ENCODE results near the gene CCDC117.
"Not testable (repeated sequence)": the region's sequence is repeated elsewhere in the genome, so short reads cannot be mapped to it uniquely, and the experiment has no call there.

The CCDC117 gene

DNA sequence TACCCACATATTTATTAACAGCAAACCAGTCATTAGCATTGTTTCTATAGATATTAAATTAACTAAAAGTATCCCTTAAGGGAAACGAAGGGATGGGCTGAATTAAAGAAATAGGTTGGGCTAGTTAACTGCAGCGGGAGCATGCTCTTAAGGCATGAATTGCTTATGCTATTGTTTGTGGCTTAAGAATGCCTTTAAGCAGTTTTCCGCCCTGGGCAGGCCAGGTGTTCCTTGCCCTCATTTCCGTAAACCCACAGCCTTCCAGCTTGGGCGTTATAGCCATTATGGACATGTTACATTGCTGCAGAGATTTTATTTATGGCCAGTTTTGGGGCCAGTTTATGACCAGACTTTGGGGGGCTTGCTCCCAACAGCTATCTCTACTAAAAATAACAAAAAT is 32.9 kb downstream of the CCDC117 start:
- DNase-seq = not testable (repeated sequence)

DNA sequence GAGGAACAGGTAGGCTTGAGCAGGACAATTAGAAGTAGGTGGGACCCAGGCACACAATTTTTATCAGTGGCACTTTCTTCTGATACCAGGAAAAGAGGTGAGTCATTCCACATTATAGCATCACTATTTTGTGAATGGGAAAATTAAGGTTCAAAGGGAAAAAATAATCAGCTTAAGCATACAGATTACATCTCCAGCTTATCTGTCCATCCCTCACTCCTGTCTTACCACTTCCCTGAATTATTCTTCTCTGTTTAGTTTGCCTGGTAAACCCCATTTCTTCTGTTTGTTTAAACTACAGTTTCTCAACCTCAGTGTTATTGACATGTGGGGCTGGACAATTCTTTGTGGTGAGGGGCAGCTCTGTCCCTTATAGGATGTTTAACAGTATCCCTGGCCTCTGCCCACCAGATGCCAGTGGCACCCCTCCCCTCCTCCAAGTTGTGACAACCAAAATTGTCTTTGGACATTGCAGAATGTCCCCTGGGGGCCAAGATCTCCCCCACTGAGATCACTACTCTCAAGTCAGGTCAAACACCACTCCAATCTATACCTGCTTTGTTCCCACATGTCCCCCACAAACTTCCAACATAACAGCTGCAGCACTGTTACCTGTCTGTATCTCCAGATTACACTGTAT is 36.3 kb downstream of the CCDC117 start:
- no peak for DNase-seq

DNA sequence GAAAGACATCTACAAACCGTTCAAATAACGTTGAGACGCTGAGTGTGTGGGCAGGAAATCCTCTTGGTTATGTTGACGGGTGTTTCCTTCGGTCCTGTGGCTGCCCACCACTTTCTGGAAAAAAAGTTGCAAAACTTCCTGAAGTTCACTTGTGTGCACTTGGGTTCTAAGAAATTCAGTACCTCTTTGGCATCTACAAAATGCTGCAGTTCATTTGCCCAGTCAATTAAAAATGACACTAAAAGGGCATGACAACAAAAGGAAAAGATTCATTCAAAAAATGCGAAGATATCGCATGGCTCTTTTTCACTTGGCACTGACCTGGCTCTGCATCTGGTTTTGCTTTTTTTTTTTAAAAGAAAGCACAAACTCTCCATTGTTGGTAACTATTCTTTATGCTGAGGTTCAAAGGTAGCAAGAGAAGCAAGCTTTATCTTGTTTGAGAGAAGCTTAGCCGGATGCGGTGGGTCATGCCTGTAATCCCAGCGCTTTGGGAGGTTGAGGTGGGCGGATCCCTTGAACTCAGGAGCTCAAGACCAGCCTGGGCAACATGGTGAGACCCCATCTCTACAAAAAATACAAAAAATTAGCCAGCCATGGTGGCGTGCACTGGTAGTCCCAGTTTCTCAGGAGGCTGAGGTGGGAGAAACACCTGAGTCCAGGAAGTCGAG is 38.5 kb downstream of the CCDC117 start:
- no peak for DNase-seq

DNA sequence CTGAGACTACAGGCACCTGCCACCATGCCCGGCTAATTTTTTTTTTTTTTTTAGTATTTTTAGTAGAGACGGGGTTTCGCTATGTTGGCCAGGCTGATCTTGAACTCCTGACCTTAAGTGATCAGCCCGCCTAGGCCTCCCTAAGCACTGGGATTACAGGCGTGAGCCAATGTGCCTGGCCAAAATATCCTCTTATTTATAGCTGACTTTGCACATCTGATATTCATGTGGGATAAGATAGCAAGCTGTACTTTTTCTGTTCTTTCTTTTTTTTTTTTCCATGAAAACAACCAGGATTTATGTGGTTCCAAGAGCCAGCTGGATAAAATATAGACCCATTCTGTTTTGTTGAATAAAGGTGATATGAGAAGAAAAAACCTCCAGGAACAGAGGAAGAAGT is 40.0 kb downstream of the CCDC117 start:
- no peak for DNase-seq

DNA sequence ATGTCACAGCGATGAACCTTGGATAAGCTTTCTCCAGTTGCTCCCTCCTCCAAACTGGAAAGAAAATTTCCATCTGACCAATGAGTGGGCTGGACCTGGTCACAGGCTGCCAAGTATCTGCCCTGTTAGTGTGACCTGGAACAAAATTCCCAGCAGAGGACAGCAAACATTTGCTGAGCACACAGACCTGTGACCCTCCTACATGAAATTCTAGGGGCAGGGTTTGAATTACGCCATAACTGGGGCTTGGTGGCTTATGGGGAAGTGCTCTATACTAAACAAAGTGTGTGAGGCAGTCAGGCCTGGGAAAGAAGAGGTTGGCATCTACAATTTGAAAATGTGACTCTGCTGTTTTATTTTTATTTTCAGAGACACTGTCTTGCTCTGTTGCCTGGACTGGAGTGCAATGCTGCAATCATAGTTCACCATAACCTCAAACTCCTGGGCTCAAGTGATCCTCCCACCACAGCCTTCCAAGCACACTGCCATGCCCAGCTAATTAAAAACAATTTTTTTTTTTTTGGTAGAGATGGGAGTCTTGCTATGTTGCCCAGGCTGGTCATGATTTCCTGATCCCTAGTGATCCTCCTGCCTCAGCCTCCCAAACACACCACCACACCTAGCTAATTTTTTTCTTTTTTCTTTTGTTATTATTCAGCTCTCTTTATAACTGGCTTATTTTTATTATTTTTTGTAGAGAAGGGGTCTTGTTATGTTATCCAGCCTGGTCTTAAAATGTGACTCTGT is 41.5 kb downstream of the CCDC117 start:
- peak; percentile 72 for DNase-seq

DNA sequence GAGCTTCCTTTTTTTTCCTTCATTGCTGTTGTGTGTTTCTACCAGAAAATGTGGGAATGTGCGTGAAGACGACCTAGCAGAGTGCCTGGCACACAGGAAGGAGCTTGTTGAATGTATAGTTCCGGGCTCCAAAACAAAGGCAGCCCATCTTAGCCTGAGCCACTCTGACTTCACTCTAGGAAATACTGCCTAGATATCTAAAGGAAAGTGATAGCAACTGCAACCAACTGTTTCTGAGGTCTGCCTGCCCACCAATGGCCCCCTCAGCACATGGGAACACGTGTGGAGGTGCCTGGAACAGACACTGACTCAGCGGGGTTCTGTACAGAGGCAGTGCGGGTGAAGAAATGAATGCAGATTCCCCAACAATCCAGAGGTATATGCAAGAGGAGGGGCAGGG is 42.6 kb downstream of the CCDC117 start:
- no peak for DNase-seq

DNA sequence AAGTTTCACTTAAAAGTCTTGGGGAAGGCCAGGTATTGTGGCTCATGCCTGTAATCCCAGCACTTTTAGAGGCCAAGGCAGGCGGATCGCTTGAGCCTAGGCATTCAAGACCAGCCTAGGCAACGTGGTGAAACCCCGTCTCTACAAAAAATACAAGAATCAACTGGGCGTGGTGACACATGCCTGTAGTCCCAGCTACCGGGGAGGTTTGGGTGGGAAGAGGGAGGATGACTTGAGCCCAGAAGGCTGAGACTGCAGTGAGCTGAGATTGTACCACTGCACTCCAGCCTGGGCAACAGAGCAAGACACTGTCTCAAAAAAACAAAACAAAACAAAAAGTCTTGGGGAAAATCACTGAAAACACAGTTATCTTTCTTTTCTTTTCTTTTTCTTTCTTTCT is 43.2 kb downstream of the CCDC117 start:
- no peak for DNase-seq

DNA sequence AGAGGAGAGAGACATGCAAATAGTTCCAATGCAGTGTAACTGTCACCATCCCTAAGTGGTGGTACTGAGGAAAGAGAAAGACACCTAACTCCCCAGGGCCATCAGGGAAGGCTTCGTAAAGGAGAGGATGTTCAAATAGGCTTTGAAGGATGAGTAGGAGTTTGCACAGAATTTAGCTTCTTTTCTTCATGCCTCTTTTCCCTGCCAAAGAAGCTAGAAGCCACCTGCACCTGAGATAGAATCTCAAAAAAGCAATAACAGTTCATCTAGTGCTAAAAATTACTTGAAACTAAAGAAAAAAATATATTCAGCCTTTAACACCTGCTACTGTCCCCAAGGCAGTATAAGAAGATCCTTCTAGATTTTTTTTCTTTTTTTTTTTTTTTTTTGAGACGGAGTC is 44.6 kb downstream of the CCDC117 start:
- DNase-seq = no peak

DNA sequence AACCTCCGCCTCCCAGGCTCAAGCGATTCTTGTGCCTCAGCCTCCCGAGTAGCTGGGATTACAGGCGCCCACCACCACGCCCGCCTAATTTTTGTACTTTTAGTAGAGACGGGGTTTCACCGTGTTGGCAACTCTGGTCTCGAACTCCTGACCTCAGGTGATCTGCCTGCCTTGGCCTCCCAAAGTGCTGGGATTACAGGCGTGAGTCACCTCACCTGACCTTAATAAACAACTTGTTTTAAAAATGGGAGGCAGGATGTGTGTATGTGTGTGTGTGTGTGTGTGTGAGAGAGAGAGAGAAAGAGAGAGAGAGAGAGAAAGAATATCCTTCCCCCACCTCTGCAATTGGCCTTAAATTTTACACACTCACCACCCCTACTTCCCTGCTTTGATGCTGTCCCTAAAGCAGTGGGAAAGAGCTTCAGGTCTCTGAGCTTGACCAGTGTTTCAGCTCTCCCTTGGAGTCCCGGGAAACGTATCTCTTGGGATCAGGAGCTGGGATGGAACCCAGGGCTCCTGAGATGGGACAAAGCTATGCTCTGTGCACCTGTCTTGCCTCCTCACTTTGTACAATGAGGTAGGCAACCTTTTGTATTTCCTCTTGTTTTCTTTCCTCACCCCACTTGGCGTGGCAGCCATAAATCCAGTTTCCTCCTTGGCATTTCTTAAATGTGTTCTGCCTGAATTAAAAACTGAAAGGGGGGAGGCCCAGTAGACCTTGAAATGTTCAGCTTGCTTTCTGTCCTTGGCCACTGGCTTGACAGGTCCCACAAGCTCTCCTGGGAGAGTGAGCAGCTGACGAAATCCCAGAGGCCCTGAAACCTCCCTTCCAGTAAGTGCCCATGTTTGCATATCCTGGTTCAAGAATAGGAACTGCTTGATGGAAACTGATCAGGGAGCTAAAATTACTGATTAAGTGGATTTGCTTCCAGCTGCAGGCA is 45.7 kb downstream of the CCDC117 start:
- DNase-seq = peak; percentile 67

DNA sequence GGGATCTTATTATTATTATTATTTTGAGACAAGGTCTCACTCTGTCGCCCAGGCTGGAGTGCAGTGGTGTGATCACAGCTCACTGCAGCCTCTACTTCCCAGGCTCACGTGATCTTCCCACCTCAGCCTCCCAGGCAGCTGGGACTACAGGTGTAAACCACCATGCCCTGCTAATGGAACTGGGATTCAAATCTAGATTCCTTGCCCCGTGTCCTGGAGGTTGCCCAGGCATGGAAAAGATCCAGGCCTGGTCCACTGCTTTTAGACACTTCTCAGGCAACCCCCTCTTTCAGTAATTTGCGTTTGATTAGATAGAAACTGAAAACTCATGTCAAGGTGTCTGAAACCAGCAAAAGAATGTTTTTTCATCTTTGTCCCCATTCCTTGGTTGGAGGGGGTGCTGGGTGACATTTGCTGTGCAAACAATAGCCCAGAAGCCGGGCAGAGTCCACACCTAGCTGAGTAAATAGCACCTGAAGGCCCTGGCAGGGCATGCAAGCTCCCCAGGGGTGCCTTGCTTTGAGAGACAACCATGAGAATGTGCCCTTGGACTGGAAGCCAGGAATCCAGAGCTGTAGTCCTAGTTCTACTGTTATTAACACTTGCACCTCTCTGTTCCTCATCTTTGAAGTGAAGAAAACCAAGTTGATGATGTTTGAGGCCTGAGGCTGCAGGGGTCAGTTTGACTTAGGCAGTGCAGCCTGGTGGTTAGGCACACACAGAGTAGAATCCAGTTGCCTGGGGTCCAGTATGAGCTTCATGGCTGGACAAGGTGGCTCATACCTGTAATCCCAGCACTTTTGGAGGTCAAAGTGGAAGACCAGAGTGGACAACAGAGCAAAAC is 47.0 kb downstream of the CCDC117 start:
- no peak for DNase-seq

DNA sequence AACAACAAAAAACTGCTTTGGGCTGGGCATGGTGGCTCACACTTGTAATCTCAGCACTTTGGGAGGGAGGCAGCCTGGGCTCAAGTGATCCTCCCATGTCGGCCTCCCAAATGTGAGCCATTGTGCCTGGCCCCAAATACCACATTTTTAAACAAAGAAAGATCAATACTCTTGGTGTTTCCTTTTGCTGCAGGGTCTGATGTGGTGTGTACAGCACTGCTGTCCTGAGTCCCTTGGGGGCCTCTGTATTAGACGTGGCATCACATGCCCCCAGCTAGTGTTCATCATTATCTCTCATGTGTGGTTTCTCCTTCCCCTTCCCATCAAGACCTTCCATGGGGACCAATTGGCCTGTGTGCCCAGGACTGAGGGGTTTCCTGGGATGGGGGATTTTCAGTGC is 48.4 kb downstream of the CCDC117 start:
- DNase-seq = no peak

DNA sequence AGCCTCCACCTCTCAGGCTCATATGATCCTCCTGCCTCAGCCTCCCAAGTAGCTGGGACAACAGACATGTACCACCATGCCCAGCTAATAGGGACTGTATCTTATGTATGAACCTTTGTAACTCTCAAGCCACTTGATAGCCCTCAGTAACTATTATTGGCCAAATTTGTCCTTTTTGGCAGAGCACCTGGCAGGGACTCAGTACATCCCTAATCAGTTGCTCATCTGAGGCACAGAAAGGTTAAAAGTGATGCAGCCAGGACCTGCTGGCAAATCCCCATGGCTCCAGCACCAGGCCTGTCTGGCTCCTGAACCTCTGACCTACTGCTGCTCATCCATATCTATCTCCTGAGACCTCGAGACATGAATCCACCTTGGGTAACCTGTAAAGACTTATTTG is 49.0 kb downstream of the CCDC117 start:
- DNase-seq = no peak

DNA sequence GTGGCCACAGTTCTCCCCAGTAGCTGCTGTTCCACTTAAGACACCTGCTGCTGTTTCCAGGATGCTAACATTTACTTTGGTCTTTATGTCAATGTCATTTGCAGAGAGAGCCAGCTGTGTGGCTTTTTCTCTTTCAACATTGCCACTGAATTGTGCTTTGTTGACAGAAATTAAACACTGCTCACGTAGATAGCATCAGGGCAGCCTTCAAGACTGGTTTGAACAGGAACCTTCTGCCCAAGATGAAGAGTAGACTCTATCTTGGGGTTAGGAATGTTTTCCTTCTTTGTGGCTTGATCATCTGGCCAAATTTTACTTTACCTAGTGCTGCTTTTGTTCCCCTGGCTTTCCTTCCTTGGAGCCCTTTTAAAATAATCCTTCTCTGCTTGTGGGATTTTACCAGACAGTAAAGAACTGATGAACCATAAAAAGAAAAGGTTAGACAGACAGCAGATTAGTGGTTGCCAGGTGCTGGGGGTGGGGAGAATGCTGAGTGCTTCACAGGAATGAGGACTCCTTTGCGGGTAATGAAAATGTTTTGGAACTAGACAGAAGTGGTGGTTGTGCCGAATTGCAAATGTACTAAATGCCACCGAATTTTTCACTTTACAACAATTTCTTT is 50.5 kb downstream of the CCDC117 start:
- peak; percentile 96 for DNase-seq

DNA sequence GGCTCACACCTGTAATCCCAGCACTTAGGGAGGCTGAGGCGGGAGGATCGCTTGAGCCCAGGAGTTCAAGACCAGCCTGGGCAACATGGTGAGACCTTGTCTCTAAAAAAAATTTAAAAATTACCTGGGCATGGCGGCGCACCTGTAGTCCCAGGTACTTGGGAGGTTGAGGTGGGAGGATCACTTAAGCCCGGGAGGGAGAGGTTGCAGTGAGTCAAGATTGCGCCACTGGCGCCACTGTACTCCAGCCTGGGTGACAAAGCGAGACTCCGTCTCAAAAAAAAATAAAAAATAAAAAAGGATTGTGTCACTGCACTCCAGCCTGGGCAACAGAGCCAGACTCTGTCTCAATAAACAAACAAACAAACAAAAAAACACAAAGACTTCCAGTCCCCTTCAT is 52.0 kb downstream of the CCDC117 start:
- DNase-seq = not testable (repeated sequence)

DNA sequence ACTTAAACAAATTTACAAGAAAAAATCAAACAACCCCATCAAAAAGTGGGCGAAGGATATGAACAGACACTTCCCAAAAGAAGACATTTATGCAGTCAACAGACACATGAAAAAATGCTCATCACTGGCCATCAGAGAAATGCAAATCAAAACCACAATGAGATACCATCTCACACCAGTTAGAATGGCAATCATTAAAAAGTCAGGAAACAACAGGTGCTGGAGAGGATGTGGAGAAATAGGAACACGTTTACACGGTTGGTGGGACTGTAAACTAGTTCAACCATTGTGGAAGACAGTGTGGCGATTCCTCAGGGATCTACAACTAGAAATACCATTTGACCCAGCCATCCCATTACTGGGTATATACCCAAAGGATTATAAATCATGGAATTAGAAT is 53.9 kb downstream of the CCDC117 start:
- not testable (repeated sequence) for DNase-seq

DNA sequence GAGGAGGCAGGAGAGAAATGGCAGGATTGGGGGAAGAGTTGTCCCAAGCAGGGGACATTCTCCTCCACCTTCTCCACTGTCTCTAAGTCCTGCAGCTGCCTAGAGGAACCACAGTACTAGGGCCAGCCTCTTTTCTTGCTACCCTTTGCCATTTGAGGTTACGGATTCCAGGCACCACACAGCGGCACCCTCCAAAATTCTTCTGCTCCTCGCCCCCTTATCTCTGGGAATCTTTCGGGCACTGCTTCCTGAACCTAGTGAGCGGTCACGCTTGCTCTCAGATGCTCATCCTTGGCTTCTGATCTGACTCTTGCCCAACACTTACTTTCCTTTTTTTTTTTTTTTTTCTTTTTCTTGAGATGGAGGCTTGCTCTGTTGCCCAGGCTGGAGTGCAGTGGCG is 54.4 kb downstream of the CCDC117 start:
- DNase-seq = no peak

DNA sequence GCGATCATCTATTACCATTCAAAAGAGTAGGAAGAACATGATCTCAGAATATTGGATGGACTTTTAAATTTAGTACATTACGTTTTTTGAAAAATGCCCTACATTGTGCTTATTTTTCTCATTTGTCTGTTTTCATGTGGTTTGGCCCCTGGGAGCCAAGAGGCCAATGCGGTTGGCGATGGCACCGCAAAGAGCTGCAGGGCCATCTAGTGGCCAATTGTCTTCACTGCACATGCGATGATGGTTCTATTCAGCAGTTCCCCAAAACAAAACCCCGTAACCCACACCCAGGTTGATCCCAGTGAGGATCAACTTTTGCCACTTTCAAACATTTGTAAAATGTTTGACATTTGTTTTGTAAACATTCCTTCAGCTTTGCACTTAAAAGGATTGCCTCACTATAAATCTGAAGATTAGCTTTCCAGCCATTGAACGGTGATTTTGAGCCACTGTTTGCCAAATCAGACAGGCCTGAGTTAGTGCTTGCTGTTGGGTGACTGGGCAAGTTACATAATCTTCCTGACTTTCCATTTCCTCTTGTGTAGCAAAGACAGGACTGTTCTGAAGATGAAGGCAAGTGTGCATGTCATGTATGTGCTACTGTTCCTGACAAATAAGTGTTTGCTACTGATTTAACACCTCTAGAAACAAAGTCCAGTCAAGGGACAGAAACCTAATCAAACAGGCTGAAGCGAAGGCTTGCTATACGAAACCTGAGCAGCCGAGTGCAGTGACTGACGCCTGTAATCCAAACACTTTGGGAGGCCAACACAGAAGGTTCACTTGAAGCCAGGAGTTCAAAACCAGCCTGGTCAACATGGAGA is 57.1 kb downstream of the CCDC117 start:
- DNase-seq = peak; percentile 6

DNA sequence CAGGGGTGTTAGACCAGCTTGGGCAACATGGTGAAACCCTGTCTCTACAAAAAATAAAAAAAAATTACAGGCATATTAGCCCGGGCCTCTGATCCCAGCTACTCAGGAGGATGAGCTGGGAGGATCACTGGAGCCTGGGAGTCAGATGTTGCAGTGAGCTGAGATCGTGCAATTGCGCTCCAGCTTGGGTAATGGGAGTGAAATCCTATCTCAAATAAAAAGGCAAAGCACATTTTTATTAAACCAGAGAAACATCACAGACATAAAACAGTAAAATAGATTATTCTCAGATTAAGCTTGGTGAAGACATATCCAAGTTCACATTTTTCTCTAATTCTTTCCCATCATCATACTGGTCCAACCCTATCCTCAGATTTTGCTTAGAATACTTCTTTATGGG is 57.9 kb downstream of the CCDC117 start:
- DNase-seq = no peak

DNA sequence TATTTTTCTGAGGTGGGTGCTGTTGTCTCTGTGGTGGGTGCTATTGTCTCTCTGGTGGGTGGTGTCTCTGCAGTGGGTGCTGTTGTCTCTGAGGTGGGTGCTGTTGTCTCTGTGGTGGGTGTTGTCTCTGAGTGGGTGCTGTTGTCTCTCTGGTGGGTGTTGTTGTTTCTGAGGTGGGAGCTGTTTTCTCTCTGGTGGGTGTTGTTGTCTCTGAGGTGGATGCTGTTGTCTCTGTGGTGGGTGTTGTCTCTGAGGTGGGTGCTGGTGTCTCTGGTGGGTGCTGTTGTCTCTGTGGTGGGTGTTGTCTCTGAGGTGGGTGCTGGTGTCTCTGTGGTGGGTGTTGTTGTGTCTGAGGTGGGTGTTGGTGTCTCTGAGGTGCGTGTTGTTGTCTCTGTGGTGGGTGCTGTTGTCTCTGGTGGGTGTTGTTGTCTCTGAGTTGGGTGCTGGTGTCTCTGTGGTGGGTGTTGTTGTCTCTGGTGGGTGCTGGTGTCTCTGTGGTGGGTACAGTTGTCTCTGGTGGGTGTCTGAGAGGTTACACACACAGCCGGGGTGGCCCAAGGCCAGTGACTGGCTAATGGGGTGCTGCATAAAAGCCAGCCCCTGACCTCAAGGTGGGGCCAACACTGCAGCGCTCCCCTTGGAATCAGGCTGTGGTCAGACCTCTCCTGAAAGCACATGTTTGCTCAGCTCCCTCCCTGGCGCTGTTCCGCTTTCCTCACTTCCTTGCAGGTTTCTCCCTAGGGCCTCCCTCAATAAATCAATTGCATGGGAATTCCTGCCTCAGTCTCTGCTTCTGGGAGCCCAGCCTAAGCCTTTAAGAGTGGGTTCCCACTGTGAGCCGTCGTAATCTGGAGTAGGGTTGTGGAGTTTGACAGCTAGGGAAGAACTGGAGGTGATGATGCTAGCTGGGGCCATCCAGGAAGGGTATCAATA is 58.9 kb downstream of the CCDC117 start:
- no peak for DNase-seq

DNA sequence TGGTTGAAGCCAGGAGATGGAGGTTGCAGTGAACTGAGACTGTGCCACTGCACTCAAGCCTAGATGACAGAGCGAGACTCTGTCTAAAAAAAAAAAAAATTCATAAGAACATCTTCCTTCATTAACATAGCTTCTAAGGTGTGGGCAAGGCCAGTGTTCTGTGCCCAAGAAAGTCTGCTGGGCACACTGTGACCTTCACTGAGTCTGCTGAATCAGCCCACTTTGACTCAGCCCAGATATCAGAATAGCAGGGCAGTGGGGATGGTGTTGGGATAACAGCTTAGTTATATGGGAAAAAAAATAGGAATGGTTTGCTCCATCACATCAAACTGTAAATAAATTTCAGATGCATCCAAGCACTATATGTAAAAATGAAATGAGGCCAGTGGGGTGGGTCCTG is 60.2 kb downstream of the CCDC117 start:
- no peak for DNase-seq

Data from SHP77 treated with DMSO at 0.1 percent for 48 hours (cell line).